VCaP (cell line): ENCODE results near the gene RGS6.

Experiments used
- H3K27ac ChIP-seq: fragments of 450-650 bp; 2 replicates; pipeline ENCODE4 v1.5.1; 2017
- TF ChIP-seq, protein P1 (sequence below): fragments of 450-650 bp; conservative IDR thresholded peaks from 2 replicates; pipeline ENCODE4 v1.5.1; 2017; ENCODE audit warnings: mild to moderate bottlenecking, moderate library complexity

Gene RGS6

DNA sequence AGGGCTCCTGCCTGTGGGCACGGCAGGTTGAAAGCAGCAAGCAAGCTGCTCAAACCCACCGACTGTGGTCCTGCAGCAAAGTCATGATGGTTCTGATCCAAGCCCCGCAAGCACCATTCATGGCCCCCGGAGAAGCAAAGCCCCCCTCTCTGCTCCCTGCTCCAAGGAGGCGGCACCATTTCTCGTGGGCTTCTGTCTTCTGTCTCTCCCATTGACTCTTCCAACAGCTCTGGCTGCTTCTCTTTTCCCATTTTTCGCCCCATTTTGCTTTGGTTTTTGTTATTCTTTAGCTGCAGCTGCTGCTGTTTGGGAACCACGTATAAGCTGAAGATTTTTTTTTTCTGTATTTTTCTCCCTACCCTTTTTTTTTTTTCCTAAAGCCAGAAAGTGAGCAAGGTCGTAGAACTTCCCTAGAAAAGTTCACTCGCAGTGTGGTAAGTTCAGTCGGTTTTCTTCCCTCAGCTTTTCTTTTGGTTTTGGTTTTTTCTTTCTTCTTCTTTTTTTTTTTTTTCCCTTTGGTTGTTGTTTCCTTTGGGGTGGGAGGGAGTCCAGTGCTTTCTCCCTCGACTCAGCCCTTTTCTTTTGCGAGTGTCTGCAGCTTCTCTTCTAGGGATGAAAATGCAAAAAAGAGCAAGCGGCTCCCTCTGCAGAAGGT lies 607.6 kb downstream of the RGS6 start:
- H3K27ac ChIP-seq: no peak overlapping the region
- TF ChIP-seq, protein P1, sequence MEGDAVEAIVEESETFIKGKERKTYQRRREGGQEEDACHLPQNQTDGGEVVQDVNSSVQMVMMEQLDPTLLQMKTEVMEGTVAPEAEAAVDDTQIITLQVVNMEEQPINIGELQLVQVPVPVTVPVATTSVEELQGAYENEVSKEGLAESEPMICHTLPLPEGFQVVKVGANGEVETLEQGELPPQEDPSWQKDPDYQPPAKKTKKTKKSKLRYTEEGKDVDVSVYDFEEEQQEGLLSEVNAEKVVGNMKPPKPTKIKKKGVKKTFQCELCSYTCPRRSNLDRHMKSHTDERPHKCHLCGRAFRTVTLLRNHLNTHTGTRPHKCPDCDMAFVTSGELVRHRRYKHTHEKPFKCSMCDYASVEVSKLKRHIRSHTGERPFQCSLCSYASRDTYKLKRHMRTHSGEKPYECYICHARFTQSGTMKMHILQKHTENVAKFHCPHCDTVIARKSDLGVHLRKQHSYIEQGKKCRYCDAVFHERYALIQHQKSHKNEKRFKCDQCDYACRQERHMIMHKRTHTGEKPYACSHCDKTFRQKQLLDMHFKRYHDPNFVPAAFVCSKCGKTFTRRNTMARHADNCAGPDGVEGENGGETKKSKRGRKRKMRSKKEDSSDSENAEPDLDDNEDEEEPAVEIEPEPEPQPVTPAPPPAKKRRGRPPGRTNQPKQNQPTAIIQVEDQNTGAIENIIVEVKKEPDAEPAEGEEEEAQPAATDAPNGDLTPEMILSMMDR: no peak

- no peak overlapping the region for H3K27ac ChIP-seq
- TF ChIP-seq, protein P1: no peak
Measured at GRCh38 chr14:72540836-72541235, 608.6 kb downstream of the RGS6 start.

DNA sequence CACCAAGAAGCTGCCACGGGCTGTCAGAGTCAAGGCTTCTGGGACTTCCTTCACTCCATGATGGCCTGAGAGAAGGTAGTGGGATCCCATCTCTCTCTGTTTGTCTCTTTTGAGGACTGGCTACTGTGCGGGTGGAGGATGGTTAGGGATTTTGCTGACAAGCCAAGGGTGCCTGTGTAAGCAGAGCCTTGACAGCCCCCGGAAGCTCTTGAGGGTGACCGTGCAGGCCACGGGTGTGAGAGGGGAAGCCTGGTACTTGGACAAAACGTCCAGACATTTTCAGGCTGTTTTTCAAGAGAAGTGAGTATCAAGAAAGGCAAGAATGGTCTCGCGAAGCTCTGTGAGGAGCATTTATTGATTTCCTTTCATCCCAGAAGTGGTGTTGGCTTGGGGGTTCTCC lies 609.3 kb downstream of the RGS6 start:
- no peak overlapping the region for H3K27ac ChIP-seq
- TF ChIP-seq, protein P1: no peak

- TF ChIP-seq, protein P1: no peak
- H3K27ac ChIP-seq: no peak overlapping the region
Measured at GRCh38 chr14:72543341-72543740, 611.1 kb downstream of the RGS6 start.

GRCh38 chr14:72544615-72545387 lies 612.6 kb downstream of the RGS6 start:
- TF ChIP-seq, protein P1: no peak
- H3K27ac ChIP-seq: no peak overlapping the region

- no peak overlapping the region for H3K27ac ChIP-seq
- TF ChIP-seq, protein P1: no peak
Measured at GRCh38 chr14:72545411-72546311, 613.4 kb downstream of the RGS6 start.
